HEK293T (cell line): Measurements from ENCODE around the gene GOLT1A.

Experiments
- ARNT ChIP-seq: fragments of 450-650 bp; IDR thresholded peaks from 2 replicates; pipeline ENCODE4 v1.6.1; 2017; ENCODE audit warnings: mild to moderate bottlenecking
- ELF4 ChIP-seq: fragments of 450-650 bp; IDR thresholded peaks from 2 replicates; pipeline ENCODE4 v1.6.1; 2017; ENCODE audit warnings: antibody characterized with exemption
- FOXA1 ChIP-seq: fragments of 450-650 bp; IDR thresholded peaks from 2 replicates; pipeline ENCODE4 v1.6.1; 2016; ENCODE audit warnings: mild to moderate bottlenecking
- SP1 ChIP-seq: fragments of 450-650 bp; IDR thresholded peaks from 2 replicates; pipeline ENCODE4 v1.6.1; 2017
- ZNF384 ChIP-seq: fragments of 450-650 bp; IDR thresholded peaks from 2 replicates; pipeline ENCODE4 v1.6.1; 2016

GRCh38 chr1:204204944-204205343 lies 8.8 kb downstream of the GOLT1A start:
- TF ChIP-seq ZNF384 (no peak), FOXA1 (no peak), ELF4 (no peak), SP1 (no peak), ARNT (no peak)
